ENCODE results near the gene DYNLL1.

DYNLL1 gene

DNA sequence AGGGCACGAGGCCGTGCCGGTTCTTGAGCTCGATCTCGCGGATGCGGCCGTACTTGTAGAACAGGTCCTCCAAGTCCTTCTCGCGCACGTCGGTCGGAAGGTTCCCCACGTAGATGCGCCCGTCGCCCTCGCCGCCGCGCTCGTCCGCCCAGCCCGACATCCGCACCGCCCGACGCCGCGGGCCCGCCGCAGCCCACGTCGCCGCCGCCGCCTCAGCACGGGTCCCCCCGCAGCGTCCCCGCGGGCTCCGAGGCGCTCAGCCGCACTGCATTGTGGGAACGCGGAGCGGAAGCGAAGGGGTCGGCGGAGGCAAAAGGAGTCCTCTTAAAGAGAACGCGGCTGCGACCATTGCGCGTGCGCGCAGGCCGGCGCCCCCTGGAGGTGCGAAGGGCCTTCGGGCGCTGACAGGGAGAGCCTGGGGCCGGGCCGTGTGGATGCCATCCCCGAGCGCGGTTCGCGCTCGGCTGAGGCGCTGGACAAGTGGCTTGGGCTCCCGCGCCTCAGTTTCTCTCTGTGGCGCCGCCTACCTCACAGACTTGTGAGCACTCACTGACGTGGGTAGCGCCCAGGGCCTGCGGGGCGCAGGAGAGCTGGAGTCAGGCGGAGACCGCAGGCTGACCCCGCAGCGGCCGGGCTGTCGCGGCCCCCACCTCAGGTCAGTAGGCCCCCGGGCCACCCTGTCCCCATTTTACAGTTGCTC is 26.3 kb upstream of the DYNLL1 start, which contains the start of gene SRSF9:
Gene SRSF9, minus strand, starts transcription at position 299 of the 700 bp plus-strand sequence. Its CDS starts 139 bp downstream, at position 160.
- Histone ChIP-seq H3K36me3 (replicated peaks; ENCODE audit: insufficient read depth, low read length) (no peaks in the 10 kb centered on the region), H3K4me3 (ENCODE audit: low read length) (peak within 1 kb of the TSS; percentile 79), H3K4me2 (ENCODE audit: low read depth, low read length) (peak within 1 kb of the TSS; percentile 82), H3K9me3 (replicated peaks; ENCODE audit: insufficient read depth, low read length) (no peaks in the 10 kb centered on the region), H3K27me3 (replicated peaks; ENCODE audit: insufficient read depth, low read length) (no peaks in the 10 kb centered on the region), H3F3A (ENCODE audit: insufficient read depth, low read length) (0 out of 2 replicates have a peak, but pooled peaks cover 3% of the 10 kb centered on the region), H3K4me1 (ENCODE audit: low read length) (no peaks in the 10 kb centered on the region), H3K27ac (ENCODE audit: low read length) (peak within 1 kb of the TSS; percentile 52; the same call in 1 of the 2 replicates), H3K79me2 (ENCODE audit: low read length) (peaks cover 45% of the 10 kb centered on the region), H2AFZ (ENCODE audit: low read length) (peak within 1 kb of the TSS; percentile 88), H3K9me2 (replicated peaks; ENCODE audit: insufficient read depth, low read length) (no peaks in the 10 kb centered on the region), H4K20me1 (ENCODE audit: insufficient read depth, low read length) (no peaks in the 10 kb centered on the region), H3K9ac (ENCODE audit: low read length) (peak within 1 kb of the TSS; percentile 73; the same call in 1 of the 2 replicates)
- DNase-seq: peak; percentile 93
- TF ChIP-seq CTCF (IDR thresholded peaks at IDR 0.05; ENCODE audit: low read length): peak; percentile 61
- no peak for TF ChIP-seq EZH2phosphoT487 (IDR thresholded peaks at IDR 0.05; ENCODE audit: low read length)

GRCh38 chr12:120470150-120470784 is 25.6 kb upstream of the DYNLL1 start:
- Histone ChIP-seq H3F3A (ENCODE audit: insufficient read depth, low read length) (0 out of 2 replicates have a peak, but pooled peaks cover 3% of the 10 kb centered on the region), H3K27ac (ENCODE audit: low read length) (no peak overlapping the region), H3K4me3 (ENCODE audit: low read length) (peak overlapping the region; percentile 57), H2AFZ (ENCODE audit: low read length) (peak overlapping the region; percentile 88), H3K9me3 (replicated peaks; ENCODE audit: insufficient read depth, low read length) (no peaks in the 10 kb centered on the region), H3K4me2 (ENCODE audit: low read depth, low read length) (peak overlapping the region; percentile 82), H3K4me1 (ENCODE audit: low read length) (no peaks in the 10 kb centered on the region), H3K9me2 (replicated peaks; ENCODE audit: insufficient read depth, low read length) (no peaks in the 10 kb centered on the region), H3K27me3 (replicated peaks; ENCODE audit: insufficient read depth, low read length) (no peaks in the 10 kb centered on the region), H3K79me2 (ENCODE audit: low read length) (peaks cover 39% of the 10 kb centered on the region), H3K36me3 (replicated peaks; ENCODE audit: insufficient read depth, low read length) (no peaks in the 10 kb centered on the region), H3K9ac (ENCODE audit: low read length) (peak overlapping the region; percentile 37; the same call in 1 of the 2 replicates), H4K20me1 (ENCODE audit: insufficient read depth, low read length) (no peaks in the 10 kb centered on the region)
- no peak for DNase-seq
- TF ChIP-seq CTCF (IDR thresholded peaks at IDR 0.05; ENCODE audit: low read length): no peak
- no peak for TF ChIP-seq EZH2phosphoT487 (IDR thresholded peaks at IDR 0.05; ENCODE audit: low read length)

GRCh38 chr12:120472521-120472920 is 23.4 kb upstream of the DYNLL1 start:
- TF ChIP-seq CTCF (IDR thresholded peaks at IDR 0.05; ENCODE audit: low read length) (no peak), EZH2 (optimal IDR thresholded peaks at IDR 0.05; ENCODE audit: low read depth, low read length) (no peak), EZH2phosphoT487 (IDR thresholded peaks at IDR 0.05; ENCODE audit: low read length) (no peak)
- peaks cover 16% of the 10 kb centered on the region for H3K79me2 ChIP-seq (ENCODE audit: low read length)
- H3K4me3 ChIP-seq (ENCODE audit: low read length): no peak overlapping the region
- no peak overlapping the region for H3K27ac ChIP-seq (ENCODE audit: low read length)
- H3K4me1 ChIP-seq (ENCODE audit: low read length): no peaks in the 10 kb centered on the region
- H3F3A ChIP-seq (ENCODE audit: insufficient read depth, low read length): 0 out of 2 replicates have a peak, but pooled peaks cover 3% of the 10 kb centered on the region
- H4K20me1 ChIP-seq (ENCODE audit: insufficient read depth, low read length): no peaks in the 10 kb centered on the region
- no peak overlapping the region for H3K4me2 ChIP-seq (ENCODE audit: low read depth, low read length)
- H3K9me2 ChIP-seq (replicated peaks; ENCODE audit: insufficient read depth, low read length): no peaks in the 10 kb centered on the region
- no peaks in the 10 kb centered on the region for H3K9me3 ChIP-seq (replicated peaks; ENCODE audit: insufficient read depth, low read length)
- no peak overlapping the region for H3K9ac ChIP-seq (ENCODE audit: low read length)
- no peaks in the 10 kb centered on the region for H3K27me3 ChIP-seq (replicated peaks; ENCODE audit: insufficient read depth, low read length)
- no peak for DNase-seq
- no peak overlapping the region for H2AFZ ChIP-seq (ENCODE audit: low read length)
- H3K36me3 ChIP-seq (replicated peaks; ENCODE audit: insufficient read depth, low read length): no peaks in the 10 kb centered on the region

All from MM.1S (cell line).